ENCODE measurements around the gene MCAT.

The MCAT gene

DNA sequence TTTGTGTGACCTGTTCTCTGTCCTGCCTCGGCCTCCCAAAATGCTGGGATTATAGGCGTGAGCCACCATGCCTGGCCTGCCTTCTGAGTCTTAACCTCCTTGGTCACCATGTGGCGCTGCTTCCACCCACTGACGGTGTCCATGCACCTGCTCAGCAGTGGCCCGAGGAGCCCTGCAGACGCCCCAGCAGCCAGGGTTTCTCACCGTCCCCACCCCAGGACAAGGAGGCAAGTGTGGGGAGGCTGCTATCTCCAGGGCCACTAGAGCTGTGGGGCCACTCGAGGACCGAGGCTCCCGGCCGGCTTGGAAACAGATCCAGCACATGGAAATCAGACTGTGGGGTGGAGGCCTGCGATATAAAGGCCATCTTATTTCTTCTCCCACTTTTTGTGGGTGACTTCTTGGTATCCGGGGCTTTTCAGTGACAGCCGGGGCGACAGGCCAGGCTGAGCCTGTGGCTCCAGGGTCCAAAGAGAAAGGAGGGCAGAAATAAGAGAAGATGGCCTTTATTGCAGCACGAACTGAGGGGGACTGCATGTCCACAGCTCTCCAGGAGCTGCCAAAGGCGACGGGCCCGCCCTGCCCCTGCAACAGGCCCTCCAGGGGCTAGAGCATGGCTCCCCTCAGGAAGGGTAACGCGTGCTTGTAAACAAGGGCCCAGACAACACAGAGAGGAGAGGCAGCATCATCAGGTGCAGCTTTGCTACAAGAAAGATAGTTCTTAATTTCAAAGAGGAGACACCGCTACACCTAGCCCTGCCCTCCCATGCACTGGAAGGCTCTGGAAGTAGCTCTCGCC lies 23.1 kb upstream of the MCAT start:
- Mint-ChIP-seq H3K4me3 (no peak overlapping the region), H3K27ac (no peak overlapping the region), H3K36me3 (ENCODE audit: low read depth) (peaks cover 17% of the 10 kb centered on the region), H3K27me3 (no peaks in the 10 kb centered on the region), H3K4me1 (ENCODE audit: low read depth) (no peaks in the 10 kb centered on the region), H3K9me3 (no peaks in the 10 kb centered on the region)

DNA sequence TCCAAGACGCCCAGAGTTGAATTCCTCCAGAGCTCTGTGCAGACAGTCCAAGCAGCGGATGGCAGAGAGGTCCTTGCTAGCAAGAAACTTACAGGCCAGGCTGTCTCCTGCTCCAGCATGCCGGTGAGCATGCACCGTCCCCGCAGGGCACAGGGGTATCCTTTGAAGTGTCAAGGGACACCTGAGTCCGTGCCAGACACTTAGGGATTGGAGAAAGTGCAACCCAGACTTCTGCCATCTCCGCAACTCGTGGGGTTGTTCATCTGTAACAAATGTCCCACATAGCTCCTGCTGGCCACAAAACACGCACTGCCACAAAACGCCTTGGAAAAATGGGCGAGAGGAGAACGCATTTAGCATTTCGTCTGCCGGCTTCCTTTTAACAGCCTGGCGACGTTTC lies 21.4 kb upstream of the MCAT start:
- H3K27ac Mint-ChIP-seq = no peak overlapping the region
- H3K9me3 Mint-ChIP-seq = no peaks in the 10 kb centered on the region
- H3K4me1 Mint-ChIP-seq (ENCODE audit: low read depth) = no peaks in the 10 kb centered on the region
- H3K36me3 Mint-ChIP-seq (ENCODE audit: low read depth) = peaks cover 9% of the 10 kb centered on the region
- H3K27me3 Mint-ChIP-seq = no peaks in the 10 kb centered on the region
- no peak overlapping the region for H3K4me3 Mint-ChIP-seq

DNA sequence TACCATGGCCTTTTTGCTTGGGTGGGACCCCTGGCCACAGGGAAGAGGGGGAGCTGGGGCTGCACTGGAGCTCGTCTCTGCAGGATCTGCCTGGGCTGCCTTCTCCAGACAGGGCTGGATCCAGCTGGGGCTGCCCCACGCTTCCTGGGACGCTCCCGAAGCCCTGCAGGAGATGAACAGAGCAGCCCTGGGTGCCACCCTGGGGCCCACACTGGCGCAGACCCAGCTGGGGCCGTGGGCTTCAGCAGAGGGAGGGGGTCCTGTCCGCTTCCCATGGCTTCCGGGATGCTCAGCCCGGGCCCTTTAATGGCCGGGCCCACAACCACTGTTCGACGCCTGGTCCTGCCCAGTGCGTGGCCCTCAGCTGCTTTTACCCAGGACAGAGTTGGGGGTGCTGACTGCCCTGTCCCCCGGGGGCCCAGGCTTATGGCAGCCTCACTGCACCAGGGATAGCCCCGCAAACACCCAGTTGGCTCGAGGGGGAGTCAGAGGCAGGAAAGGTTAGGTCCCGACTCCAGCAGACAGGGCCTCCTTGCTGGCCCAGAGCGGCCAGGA lies 20.1 kb upstream of the MCAT start:
- peaks cover 13% of the 10 kb centered on the region for H3K36me3 Mint-ChIP-seq (ENCODE audit: low read depth)
- H3K27ac Mint-ChIP-seq = no peak overlapping the region

DNA sequence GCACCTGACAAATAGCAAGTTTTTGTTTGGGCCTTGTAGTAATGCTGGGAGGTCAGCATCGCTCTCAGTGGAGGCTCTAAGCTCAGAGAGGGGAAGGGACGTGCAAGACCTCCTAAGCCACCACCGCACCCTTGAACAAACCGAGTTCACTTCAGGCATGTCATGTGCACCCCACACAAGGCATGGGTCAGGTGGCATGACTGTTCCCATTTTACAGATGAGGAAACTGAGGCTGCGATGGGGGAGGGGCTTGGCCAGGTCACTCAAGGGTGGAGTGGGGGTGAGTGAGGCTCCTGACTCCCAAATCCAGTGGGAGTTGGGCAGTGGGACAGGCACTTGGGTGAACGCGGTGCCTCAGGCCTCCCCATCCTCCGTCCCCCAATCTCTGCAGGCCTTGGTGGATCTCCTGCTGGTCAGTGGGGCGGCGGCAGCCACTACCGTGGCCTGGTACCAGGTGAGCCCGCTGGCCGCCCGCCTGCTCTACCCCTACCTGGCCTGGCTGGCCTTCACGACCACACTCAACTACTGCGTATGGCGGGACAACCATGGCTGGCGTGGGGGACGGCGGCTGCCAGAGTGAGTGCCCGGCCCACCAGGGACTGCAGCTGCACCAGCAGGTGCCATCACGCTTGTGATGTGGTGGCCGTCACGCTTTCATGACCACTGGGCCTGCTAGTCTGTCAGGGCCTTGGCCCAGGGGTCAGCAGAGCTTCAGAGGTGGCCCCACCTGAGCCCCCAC lies 19.4 kb upstream of the MCAT start:
- no peak overlapping the region for H3K27ac Mint-ChIP-seq
- H3K9me3 Mint-ChIP-seq = no peaks in the 10 kb centered on the region
- no peaks in the 10 kb centered on the region for H3K4me1 Mint-ChIP-seq (ENCODE audit: low read depth)
- no peaks in the 10 kb centered on the region for H3K27me3 Mint-ChIP-seq
- H3K36me3 Mint-ChIP-seq (ENCODE audit: low read depth) = peaks cover 7% of the 10 kb centered on the region
- no peak overlapping the region for H3K4me3 Mint-ChIP-seq

More for the DNA sequence above, 20.1 kb upstream of the MCAT start:
- Mint-ChIP-seq H3K27me3 (no peaks in the 10 kb centered on the region), H3K9me3 (no peaks in the 10 kb centered on the region), H3K4me3 (no peak overlapping the region), H3K4me1 (ENCODE audit: low read depth) (no peaks in the 10 kb centered on the region)

DNA sequence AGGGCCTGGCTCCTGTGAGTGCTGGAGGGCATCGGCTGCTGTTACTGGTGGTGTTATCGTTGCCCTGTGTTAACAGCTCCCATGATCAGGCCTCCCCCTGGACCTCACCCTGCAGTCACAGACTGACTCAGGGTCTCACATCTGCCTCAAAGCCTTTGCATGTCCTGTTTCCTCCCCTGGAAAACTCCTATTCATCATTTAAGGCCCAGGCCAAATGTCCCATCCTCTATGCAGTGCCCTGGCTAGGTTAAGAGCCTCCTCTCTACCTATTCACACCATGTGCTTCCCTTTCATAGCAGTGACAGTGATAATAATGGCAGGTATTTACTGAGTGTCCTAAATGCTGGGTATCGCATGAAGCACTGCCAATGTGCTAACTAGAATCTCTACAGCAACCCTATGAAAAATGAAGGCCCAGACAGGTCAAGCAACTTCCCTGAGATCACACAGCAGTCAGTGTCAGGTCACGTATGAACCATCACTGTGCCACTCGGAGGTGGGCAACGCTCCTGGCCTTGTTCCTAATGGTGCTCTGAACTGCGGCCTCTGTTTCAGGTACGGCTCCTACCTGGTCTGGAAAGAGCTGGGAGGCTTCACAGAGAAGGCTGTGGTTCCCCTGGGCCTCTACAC lies 17.4 kb upstream of the MCAT start:
- Mint-ChIP-seq H3K27me3 (no peaks in the 10 kb centered on the region), H3K27ac (no peak overlapping the region), H3K9me3 (no peaks in the 10 kb centered on the region), H3K36me3 (ENCODE audit: low read depth) (peaks cover 7% of the 10 kb centered on the region), H3K4me1 (ENCODE audit: low read depth) (peaks cover 3% of the 10 kb centered on the region), H3K4me3 (no peak overlapping the region)

DNA sequence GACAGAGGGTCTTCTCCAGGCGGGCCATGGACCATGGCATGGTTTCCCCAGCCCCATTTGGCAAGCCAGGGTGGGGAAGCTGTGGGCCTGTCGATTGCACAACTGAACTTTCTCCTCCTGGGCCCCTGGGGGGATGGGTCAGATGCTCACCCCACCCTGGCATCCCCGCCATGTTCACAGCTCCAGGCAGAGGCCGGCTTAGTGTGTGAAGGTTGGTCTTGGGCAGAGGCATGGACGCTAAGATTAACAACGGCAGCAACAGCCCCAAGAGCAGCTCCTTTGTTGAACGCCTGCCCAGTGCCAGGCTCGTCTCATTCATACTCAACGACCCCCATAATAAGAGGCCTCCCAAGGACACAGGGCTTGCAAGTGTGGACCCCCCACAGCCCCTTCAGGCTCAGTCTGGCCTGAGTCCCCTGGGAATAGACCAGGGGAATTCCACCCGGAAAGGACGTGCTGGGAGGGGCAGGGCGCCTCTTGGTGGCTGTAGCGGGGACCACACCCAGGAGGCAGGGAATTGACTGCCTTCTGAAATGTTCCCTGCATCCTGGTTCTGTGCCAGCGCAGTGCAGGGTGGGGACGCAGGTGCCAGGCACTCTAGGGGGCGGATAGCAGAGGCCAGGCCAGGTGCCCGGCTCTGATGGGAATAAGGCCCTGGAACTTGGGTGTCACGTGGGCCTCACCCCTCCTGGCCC lies 16.4 kb upstream of the MCAT start:
- peaks cover 4% of the 10 kb centered on the region for H3K4me1 Mint-ChIP-seq (ENCODE audit: low read depth)
- no peak overlapping the region for H3K4me3 Mint-ChIP-seq
- H3K27me3 Mint-ChIP-seq = no peaks in the 10 kb centered on the region
- H3K36me3 Mint-ChIP-seq (ENCODE audit: low read depth) = peaks cover 7% of the 10 kb centered on the region
- no peak overlapping the region for H3K27ac Mint-ChIP-seq
- H3K9me3 Mint-ChIP-seq = no peaks in the 10 kb centered on the region

DNA sequence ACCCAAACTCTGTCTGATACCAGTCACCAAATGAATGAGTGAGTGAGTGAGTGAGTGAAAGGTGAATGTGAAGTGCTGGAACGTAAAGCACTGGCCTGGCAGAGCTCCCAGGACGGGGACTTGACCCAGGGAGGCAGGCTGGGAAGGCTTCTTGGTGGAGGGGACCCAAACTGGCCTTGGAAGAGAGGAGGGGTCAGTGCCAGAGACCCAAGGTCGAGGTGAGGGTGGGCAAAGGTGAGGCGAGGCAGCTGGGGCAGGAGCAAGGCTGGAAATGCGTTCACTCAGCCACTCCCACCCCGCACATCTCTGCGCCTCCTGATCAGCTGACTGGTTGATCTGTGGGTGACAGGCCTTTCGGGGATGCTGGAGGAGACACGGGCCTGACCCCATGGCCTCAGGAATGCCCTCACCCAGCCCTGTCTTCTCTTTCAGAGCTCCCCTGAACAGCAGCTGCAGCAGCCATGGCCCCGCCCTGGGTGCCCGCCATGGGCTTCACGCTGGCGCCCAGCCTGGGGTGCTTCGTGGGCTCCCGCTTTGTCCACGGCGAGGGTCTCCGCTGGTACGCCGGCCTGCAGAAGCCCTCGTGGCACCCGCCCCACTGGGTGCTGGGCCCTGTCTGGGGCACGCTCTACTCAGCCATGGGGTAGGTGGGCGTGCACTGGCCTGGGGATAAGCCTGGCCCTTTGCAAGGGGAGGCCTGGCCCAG lies 15.7 kb upstream of the MCAT start:
- H3K4me3 Mint-ChIP-seq = no peak overlapping the region
- no peaks in the 10 kb centered on the region for H3K27me3 Mint-ChIP-seq
- no peak overlapping the region for H3K27ac Mint-ChIP-seq
- H3K4me1 Mint-ChIP-seq (ENCODE audit: low read depth) = peaks cover 7% of the 10 kb centered on the region
- peaks cover 7% of the 10 kb centered on the region for H3K36me3 Mint-ChIP-seq (ENCODE audit: low read depth)
- H3K9me3 Mint-ChIP-seq = no peaks in the 10 kb centered on the region

DNA sequence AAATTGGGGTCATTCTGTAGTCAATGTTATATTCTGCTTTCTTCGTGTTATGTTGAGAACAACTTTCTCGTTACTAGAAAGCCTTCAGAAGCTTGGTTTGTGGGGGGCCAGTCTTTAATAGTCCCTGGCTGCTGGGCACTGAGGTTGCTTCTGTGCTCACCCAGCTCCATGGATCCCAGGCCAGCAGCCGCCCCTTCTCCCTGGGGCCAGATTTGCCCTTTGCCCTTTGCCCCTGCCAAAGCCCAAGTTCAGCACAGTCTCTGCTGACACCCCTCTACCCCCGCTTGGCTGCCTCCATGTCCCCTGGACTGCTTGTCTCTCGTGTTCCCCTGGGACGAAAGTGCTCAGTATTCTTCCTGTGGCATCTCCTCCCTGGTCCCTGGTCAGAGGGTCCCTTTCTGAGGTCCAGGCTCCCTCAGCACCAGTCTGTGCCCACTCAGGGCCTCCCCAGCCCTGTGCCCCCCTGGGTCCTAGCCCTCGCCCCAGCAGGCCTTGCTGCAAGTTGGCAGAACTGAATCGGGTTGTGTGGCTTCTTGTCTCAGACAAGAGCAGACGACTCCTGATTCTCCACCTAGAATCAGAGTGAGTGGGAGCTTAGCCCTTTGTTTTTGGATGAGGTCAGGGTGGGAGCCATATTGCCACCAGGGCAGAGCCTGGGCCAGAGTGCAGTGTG lies 14.8 kb upstream of the MCAT start:
- no peaks in the 10 kb centered on the region for H3K27me3 Mint-ChIP-seq

DNA sequence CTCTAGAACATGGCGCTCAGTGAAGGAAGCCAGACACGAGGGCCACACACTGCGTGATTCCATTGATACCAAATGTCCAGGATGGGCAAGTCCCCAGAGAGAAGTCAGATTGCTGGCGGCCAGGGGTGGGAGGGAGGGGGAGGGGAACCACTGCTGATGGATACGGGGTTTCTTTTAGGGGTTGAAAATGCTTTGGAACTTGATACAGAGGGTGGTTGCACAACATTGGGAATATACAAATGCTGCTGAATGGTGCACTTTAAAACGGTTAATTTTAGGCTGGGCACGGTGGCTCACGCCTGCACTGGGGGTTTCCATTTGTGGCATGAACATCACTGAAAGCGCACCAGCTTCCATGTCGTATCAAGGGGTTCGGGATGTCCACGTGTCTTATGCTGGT lies 13.2 kb upstream of the MCAT start:
- H3K9me3 Mint-ChIP-seq = no peaks in the 10 kb centered on the region

More for the DNA sequence above, 14.8 kb upstream of the MCAT start:
- Mint-ChIP-seq H3K4me1 (ENCODE audit: low read depth) (peaks cover 8% of the 10 kb centered on the region), H3K4me3 (no peak overlapping the region), H3K36me3 (ENCODE audit: low read depth) (peaks cover 7% of the 10 kb centered on the region), H3K27ac (no peak overlapping the region), H3K9me3 (no peaks in the 10 kb centered on the region)

DNA sequence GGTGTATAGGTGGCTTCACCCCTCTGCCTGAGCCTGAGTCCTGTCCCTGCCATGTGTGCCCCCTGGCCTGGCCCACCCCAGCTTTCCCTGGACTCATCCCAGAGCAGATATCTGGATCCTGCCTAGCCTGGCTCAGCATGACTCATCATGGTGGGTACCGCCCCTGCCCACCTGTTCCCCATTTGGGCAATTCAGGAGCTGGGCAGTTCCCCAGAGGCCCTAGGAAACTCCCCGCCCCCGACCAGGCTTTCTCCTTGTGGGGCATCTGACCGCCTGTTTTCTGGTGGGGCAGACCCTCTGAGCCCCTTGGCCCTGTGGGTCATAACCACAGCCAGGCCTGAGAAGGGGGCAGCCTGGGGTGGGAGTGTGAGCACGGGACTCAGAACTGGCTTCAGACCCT lies 12.6 kb upstream of the MCAT start:
- Mint-ChIP-seq H3K27ac (no peak overlapping the region), H3K36me3 (ENCODE audit: low read depth) (peaks cover 7% of the 10 kb centered on the region), H3K9me3 (no peaks in the 10 kb centered on the region), H3K4me3 (no peak overlapping the region), H3K4me1 (ENCODE audit: low read depth) (peaks cover 18% of the 10 kb centered on the region), H3K27me3 (no peaks in the 10 kb centered on the region)

More for the DNA sequence above, 13.2 kb upstream of the MCAT start:
- H3K27ac Mint-ChIP-seq = no peak overlapping the region
- H3K4me1 Mint-ChIP-seq (ENCODE audit: low read depth) = peaks cover 14% of the 10 kb centered on the region
- peaks cover 7% of the 10 kb centered on the region for H3K36me3 Mint-ChIP-seq (ENCODE audit: low read depth)
- no peaks in the 10 kb centered on the region for H3K27me3 Mint-ChIP-seq
- no peak overlapping the region for H3K4me3 Mint-ChIP-seq

DNA sequence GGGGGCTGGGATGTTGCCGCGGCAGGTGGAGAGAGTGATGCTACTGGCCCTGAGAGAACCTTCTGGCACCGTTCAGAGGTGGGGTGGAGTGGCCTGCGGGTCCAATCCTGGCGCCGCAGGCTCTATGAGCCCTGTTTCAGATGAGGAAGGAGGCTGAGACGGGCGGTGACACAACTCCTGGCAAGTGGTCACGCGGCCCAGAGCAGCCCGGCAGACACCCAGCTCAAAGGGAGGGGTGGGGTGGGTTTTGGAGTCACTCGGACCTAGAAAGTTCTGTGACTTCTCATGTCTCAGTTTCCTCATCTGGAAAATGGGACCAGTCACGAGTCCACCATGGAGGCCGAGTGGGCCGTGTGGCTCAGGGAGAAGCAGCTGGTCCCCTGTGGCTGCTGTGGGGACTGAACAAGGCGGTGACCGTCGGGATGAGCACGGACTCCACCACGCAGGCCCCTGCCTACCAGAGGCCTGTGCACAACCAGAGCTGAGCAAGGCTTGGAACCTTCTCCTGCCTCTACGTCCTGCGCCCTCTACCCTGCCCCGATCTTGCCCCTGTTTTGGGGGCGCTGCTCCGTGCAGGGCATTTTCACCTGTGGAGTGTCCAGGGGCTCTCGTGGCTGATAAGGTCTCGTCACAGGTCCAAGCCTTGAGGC lies 11.8 kb upstream of the MCAT start:
- Mint-ChIP-seq H3K36me3 (ENCODE audit: low read depth) (peaks cover 4% of the 10 kb centered on the region), H3K9me3 (no peaks in the 10 kb centered on the region), H3K4me1 (ENCODE audit: low read depth) (peaks cover 19% of the 10 kb centered on the region), H3K4me3 (no peak overlapping the region), H3K27me3 (no peaks in the 10 kb centered on the region), H3K27ac (no peak overlapping the region)

DNA sequence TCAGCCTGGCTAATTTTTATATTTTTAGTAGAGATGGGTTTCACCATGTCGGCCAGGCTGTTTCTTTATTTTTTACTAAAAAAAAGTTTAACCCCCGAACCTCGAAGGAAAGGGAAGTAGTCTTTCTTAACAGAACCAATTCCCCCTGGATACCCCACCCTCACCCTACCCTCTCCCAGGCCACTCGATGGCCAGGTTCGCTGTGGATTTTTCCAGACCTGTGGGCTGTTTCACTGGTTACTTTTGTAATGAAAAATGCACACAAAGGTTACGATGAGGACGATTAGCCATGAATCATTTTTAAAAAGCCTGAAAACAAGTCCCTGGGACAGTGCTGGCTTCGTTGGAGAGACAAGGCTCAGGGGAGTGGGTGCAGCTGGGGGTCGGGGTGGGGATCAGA lies 10.7 kb upstream of the MCAT start:
- Mint-ChIP-seq H3K36me3 (ENCODE audit: low read depth) (peaks cover 4% of the 10 kb centered on the region), H3K27me3 (no peaks in the 10 kb centered on the region), H3K27ac (no peak overlapping the region), H3K9me3 (no peaks in the 10 kb centered on the region), H3K4me3 (no peak overlapping the region), H3K4me1 (ENCODE audit: low read depth) (peaks cover 20% of the 10 kb centered on the region)

DNA sequence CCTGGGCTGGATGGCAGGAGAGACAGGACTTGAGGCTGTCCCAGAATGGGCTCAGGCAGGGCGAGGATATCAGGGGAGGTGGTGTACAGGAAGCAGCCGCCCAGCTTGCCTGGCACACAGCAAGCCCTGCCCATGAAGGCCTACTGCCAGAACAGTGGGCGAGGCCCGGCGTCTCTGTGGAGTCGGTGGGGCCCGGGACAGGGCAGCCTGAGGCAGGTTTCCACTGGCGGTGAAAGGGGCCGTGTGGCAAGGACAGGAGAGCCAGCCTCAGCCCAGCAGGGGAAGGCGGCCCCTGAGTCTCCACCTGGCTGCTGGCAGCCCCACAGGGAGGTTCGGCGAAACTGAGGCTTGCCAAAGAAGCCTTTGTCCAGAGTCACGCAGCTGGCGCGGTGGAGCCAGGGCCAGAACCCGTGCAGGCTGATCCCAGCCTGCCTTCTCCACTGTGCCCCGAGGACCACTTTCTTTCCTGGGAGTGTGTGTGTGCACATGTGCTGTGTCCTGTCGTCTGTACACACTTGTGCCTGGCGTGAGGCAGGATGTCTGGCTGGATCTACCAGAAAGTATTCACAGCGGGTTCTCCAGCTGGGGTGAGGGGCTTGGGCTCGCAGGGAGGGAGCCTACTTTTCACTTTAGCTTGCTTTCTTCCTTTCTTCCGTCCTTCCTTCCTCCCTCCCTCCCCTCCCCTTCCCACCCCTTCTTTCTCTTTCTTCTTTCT lies 9.3 kb upstream of the MCAT start:
- Mint-ChIP-seq H3K9me3 (no peaks in the 10 kb centered on the region), H3K36me3 (ENCODE audit: low read depth) (no peaks in the 10 kb centered on the region), H3K4me1 (ENCODE audit: low read depth) (peaks cover 31% of the 10 kb centered on the region)

More for the DNA sequence above, 9.3 kb upstream of the MCAT start:
- H3K27me3 Mint-ChIP-seq = no peaks in the 10 kb centered on the region
- peak overlapping the region; percentile 86 for H3K4me3 Mint-ChIP-seq
- peak overlapping the region; percentile 87 for H3K27ac Mint-ChIP-seq
